ENCODE results near the gene NLN.

DNA sequence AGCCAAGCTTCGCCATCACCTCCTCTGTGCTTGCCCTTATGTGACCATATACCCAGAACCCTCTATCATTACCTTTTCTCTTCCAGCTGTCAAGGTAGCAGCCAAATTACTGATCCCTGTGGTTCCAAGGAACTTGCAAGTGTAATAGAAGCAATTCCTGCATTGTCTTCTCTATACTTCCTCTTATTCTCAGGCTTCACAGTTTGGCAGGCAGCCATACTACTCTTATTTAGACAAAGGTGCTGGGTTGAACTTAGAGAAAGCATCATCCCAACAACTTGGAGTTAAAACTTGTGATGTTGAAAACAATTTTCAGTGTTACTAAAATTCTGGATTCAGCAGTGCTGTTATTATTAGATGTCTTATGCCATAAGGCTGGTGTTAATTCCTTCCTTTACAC lies 93.2 kb downstream of the NLN start:
- no peak for TF ChIP-seq CTCF (IDR thresholded peaks at IDR 0.05; ENCODE audit: low read length)
- TF ChIP-seq EZH2phosphoT487 (IDR thresholded peaks at IDR 0.05; ENCODE audit: low read length): no peak
